Peyer's patch (tissue), 4 donors: ENCODE data around the gene COPZ2. TPM values are rescaled to one million over a fixed set of nuclear protein-coding genes. Genes with fewer than 3 reads are reported as not detected.

Experiments used
- DNase-seq, 3 donors: peaks; one replicate each; pipeline ENCODE4 v3.0.0-alpha.2; 2017 to 2019
- H3K27ac ChIP-seq, 4 donors: fragments of 200-600 bp; sonication (generic); one replicate each; pipeline ENCODE4 v1.5.1; 2016 to 2019
- H3K27me3 ChIP-seq, 2 donors: fragments of 200-600 bp; sonication (generic); one replicate each; pipeline ENCODE4 v1.5.1; 2019
- H3K36me3 ChIP-seq, 3 donors: fragments of 200-600 bp; sonication (generic); one replicate each; pipeline ENCODE4 v1.5.1; 2016 to 2019
- H3K4me1 ChIP-seq, 4 donors: fragments of 200-600 bp; sonication (generic); one replicate each; pipeline ENCODE4 v1.5.1; 2016 to 2019
- H3K4me3 ChIP-seq, 4 donors: fragments of 200-600 bp; sonication (generic); 1 replicate in 3 of 4; 2 replicates in 1 of 4; pipeline ENCODE4 v1.5.1; 2016 to 2019; ENCODE audit warnings: mild to moderate bottlenecking in 1 of 4
- H3K9me3 ChIP-seq, 4 donors: fragments of 200-600 bp; sonication (generic); one replicate each; pipeline ENCODE4 v1.5.1; 2016 to 2019; ENCODE audit warnings: mild to moderate bottlenecking in 1 of 4
- CTCF ChIP-seq, 6 experiments: fragments of 450-650 bp in 4 of 6; fragments of 200-600 bp in 2 of 6; sonication (generic) in 1 of 6; IDR thresholded peaks; one replicate each; pipeline ENCODE4 v1.5.1; 2017 to 2019; ENCODE audit warnings: antibody characterized with exemption in 6 of 6, mild to moderate bottlenecking in 3 of 6, moderate library complexity in 1 of 6
- POLR2A ChIP-seq, 2 donors: fragments of 450-650 bp; IDR thresholded peaks; one replicate each; pipeline ENCODE4 v1.5.1; 2017; ENCODE audit warnings: antibody characterized with exemption in 2 of 2, mild to moderate bottlenecking in 2 of 2, moderate library complexity in 2 of 2
- total RNA-seq, 4 donors: library from RNA; depleted of rRNA; stranded (reverse); fragments of >200 nt; gene quantifications; one replicate each; pipeline ENCODE4 v1.1.0, GENCODE V29; 2016

COPZ2 gene
- total RNA-seq, 4 donors from 2014 or later = 2.2 to 27.2 (median 7.0) TPM

DNA sequence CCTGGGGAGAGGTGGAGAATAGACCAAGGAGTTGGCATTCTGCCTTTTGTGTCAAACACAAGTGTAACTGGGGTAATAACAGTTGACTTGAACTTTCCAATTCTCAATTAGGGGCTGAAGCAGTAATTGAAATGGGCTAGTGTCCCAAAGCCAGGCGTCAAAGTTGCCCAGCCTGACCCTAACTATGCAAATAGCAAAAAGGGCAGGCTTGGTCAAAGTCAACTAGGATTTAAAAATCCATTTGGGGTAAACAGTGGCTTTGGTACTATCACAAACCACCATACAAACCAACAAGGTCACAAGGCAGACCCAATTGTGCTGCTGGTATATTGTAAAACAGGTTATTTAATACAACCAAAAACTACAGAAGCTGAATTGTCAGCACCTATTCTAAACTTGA, 28.6 kb upstream of the COPZ2 start:
- Histone ChIP-seq H3K4me1 (no peaks in the 10 kb centered on the region), H3K9me3 (no peaks in the 10 kb centered on the region), H3K4me3 (no peak overlapping the region), H3K36me3 (peaks cover 0 to 80% (median 0%) of the 10 kb centered on the region in 3 donors), H3K27ac (no peak overlapping the region), H3K27me3 (no peaks in the 10 kb centered on the region)
- no peak for TF ChIP-seq POLR2A (IDR thresholded peaks at IDR 0.05)
- TF ChIP-seq CTCF (IDR thresholded peaks at IDR 0.05) = no peak
- no peak for DNase-seq

DNA sequence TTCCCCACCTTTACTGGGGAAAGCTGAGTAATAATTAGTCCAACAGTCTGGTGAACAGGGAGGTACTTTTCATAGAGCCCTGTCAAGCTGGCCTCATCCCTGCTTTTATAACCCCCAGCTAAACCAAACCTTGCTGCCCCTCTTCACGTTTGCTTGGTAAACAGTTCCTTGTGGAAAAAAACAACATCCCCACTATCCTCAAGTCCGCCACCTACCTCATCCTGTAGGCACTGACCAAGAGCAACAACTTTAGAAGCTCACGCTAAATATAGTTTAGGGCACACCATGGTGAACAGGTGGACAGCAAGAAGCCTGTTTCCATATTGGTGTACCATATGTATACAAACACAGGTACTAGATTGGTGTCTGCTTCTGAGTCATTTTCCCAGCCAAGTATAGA, 27.0 kb upstream of the COPZ2 start:
- peaks cover 0 to 90% (median 0%) of the 10 kb centered on the region in 3 donors for H3K36me3 ChIP-seq
- DNase-seq = no peak
- H3K27me3 ChIP-seq = no peaks in the 10 kb centered on the region
- no peaks in the 10 kb centered on the region for H3K4me1 ChIP-seq
- no peak for TF ChIP-seq CTCF (IDR thresholded peaks at IDR 0.05)
- no peak overlapping the region for H3K4me3 ChIP-seq
- no peak overlapping the region for H3K27ac ChIP-seq
- no peaks in the 10 kb centered on the region for H3K9me3 ChIP-seq

- no peak for TF ChIP-seq CTCF (IDR thresholded peaks at IDR 0.05)
- no peak for TF ChIP-seq POLR2A (IDR thresholded peaks at IDR 0.05)
- no peak overlapping the region for H3K27ac ChIP-seq
- peaks cover 0 to 98% (median 0%) of the 10 kb centered on the region in 3 donors for H3K36me3 ChIP-seq
- DNase-seq = no peak
- H3K9me3 ChIP-seq = no peaks in the 10 kb centered on the region
- no peaks in the 10 kb centered on the region for H3K27me3 ChIP-seq
- H3K4me1 ChIP-seq = no peaks in the 10 kb centered on the region
- H3K4me3 ChIP-seq = no peak overlapping the region
Observed at GRCh38 chr17:48062273-48062672, 24.7 kb upstream of the COPZ2 start.

- DNase-seq = no peak
- peaks cover 0 to 6% (median 3%) of the 10 kb centered on the region in 4 donors for H3K4me1 ChIP-seq
- TF ChIP-seq CTCF (IDR thresholded peaks at IDR 0.05) = no peak
- no peak for TF ChIP-seq POLR2A (IDR thresholded peaks at IDR 0.05)
- H3K27ac ChIP-seq = no peak overlapping the region
- H3K4me3 ChIP-seq = no peak overlapping the region
- H3K36me3 ChIP-seq = peaks cover 0 to 99% (median 0%) of the 10 kb centered on the region in 3 donors
- H3K27me3 ChIP-seq = no peaks in the 10 kb centered on the region
- no peaks in the 10 kb centered on the region for H3K9me3 ChIP-seq
Observed at GRCh38 chr17:48060249-48060648, 22.7 kb upstream of the COPZ2 start.

- H3K4me1 ChIP-seq = peaks cover 0 to 15% (median 13%) of the 10 kb centered on the region in 4 donors
- peaks cover 0 to 98% (median 0%) of the 10 kb centered on the region in 3 donors for H3K36me3 ChIP-seq
- DNase-seq = no peak
- no peaks in the 10 kb centered on the region for H3K27me3 ChIP-seq
- no peaks in the 10 kb centered on the region for H3K9me3 ChIP-seq
- TF ChIP-seq CTCF (IDR thresholded peaks at IDR 0.05) (no peak), POLR2A (IDR thresholded peaks at IDR 0.05) (no peak)
- no peak overlapping the region for H3K27ac ChIP-seq
- H3K4me3 ChIP-seq = no peak overlapping the region
Observed at GRCh38 chr17:48059125-48059668, 21.6 kb upstream of the COPZ2 start.
